ENCODE measurements around the gene RGS17. TPM values are rescaled to one million over a fixed set of nuclear protein-coding genes. Genes with fewer than 3 reads are reported as not detected.

The RGS17 gene
- total and polyA plus RNA-seq, 10 of the 15 experiments (the other 5 are each of a cell fraction or from before 2014, with no cell fraction given) = 0.06 to 0.29 (median 0.14) TPM; not detected in 4

GRCh38 chr6:153172815-153173214, 41.7 kb upstream of the RGS17 start:
- H3K4me1 ChIP-seq (ENCODE audit: control insufficient read depth, insufficient read depth, low read length) = no peaks in the 10 kb centered on the region
- no peak overlapping the region for H3K27ac ChIP-seq (ENCODE audit: control insufficient read depth, insufficient read depth)
- no peaks in the 10 kb centered on the region for H3K27me3 ChIP-seq (replicated peaks in 1 of 2; ENCODE audit: control insufficient read depth in 2 of 2, insufficient read depth in 2 of 2, low read length in 1 of 2)
- SMC1A ChIA-PET (ENCODE audit: uncharacterized antibody, unreplicated experiment) = interaction anchor here (0.7 kb wide), 1 partner anchor 994 kb away, joined by 4 read pairs; no protein-coding TSS in a partner anchor
- DNase-seq (ENCODE audit: low read depth, low spot score) (no peak), ATAC-seq (no peak), FAIRE-seq (no peak)
- H3K9me3 ChIP-seq (replicated peaks; ENCODE audit: control insufficient read depth, insufficient read depth, low read length) = no peaks in the 10 kb centered on the region
- no peak overlapping the region for H2AFZ ChIP-seq (ENCODE audit: control insufficient read depth, low read depth, low read length)
- no peak overlapping the region for H3K4me2 ChIP-seq (ENCODE audit: control insufficient read depth, insufficient read depth)
- RAD21 ChIA-PET (ENCODE audit: unreplicated experiment) = interaction anchor here (1.1 kb wide), 1 partner anchor 114 kb away, joined by 3 read pairs; no protein-coding TSS in a partner anchor
- H3K79me2 ChIP-seq (ENCODE audit: control insufficient read depth, insufficient read depth, low read length) = no peaks in the 10 kb centered on the region
- POLR2A ChIA-PET = no interaction called here
- no peak overlapping the region for H3K4me3 ChIP-seq
- CTCF ChIA-PET = no interaction called here
- in situ Hi-C loops (cut with MboI) = no loop called here
- no TSS peak for BruUV-seq (replicated peaks)
- H3K9ac ChIP-seq (ENCODE audit: control insufficient read depth, insufficient read depth, low read length) = no peak overlapping the region
- intact Hi-C loops (cut with micrococcal nuclease; ENCODE audit: unreplicated experiment) = no loop called here
- H3K36me3 ChIP-seq (ENCODE audit: control insufficient read depth in 2 of 2, insufficient read depth in 2 of 2, low read length in 1 of 2) = no peaks in the 10 kb centered on the region
- no peaks in the 10 kb centered on the region for H4K20me1 ChIP-seq (ENCODE audit: control insufficient read depth, insufficient read depth)
- TF ChIP-seq SMC3 (IDR thresholded peaks at IDR 0.05; ENCODE audit: borderline replicate concordance, low read length) = no peak
- TF ChIP-seq CREB1 (IDR thresholded peaks at IDR 0.05; ENCODE audit: low read depth) = no peak
- no peak for TF ChIP-seq MLLT1 (IDR thresholded peaks at IDR 0.05)
- TF ChIP-seq WRNIP1 (IDR thresholded peaks at IDR 0.05; ENCODE audit: borderline replicate concordance, low read depth, low read length) = no peak
- no peak for TF ChIP-seq ZNF217 (IDR thresholded peaks at IDR 0.05)
- TF ChIP-seq JUNB (IDR thresholded peaks at IDR 0.05) = no peak
- TF ChIP-seq RB1 (IDR thresholded peaks at IDR 0.05; ENCODE audit: borderline replicate concordance) = no peak
- TF ChIP-seq SUZ12 (IDR thresholded peaks at IDR 0.05; ENCODE audit: unreplicated experiment) = no peak
- TF ChIP-seq PAX8 (IDR thresholded peaks at IDR 0.05) = no peak
- TF ChIP-seq HDAC6 (IDR thresholded peaks at IDR 0.05; ENCODE audit: unreplicated experiment) = no peak
- no peak for TF ChIP-seq CUX1 (IDR thresholded peaks at IDR 0.05; ENCODE audit: insufficient replicate concordance, low read depth, low read length)
- TF ChIP-seq ZBTB33 (IDR thresholded peaks at IDR 0.05) = no peak
- TF ChIP-seq KDM1A (IDR thresholded peaks at IDR 0.05; ENCODE audit: borderline replicate concordance) = no peak
- no peak for TF ChIP-seq FOS (IDR thresholded peaks at IDR 0.05; ENCODE audit: borderline replicate concordance, extremely low read depth, insufficient read length)
- TF ChIP-seq CHD4 (IDR thresholded peaks at IDR 0.05) = no peak
- TF ChIP-seq SREBF1 (IDR thresholded peaks at IDR 0.05; ENCODE audit: low read length) = no peak
- TF ChIP-seq PML (IDR thresholded peaks at IDR 0.05; ENCODE audit: low read length) = no peak
- no peak for TF ChIP-seq MTA2 (IDR thresholded peaks at IDR 0.05; ENCODE audit: low read depth)
- no peak for TF ChIP-seq RBBP5 (conservative IDR thresholded peaks at IDR 0.05)
